Muscle of leg (tissue), 11 donors: ENCODE data around the gene P3H1. TPM values are rescaled to one million over a fixed set of nuclear protein-coding genes. Genes with fewer than 3 reads are reported as not detected.

Experiments
- DNase-seq: peaks from one replicate; pipeline ENCODE4 v3.0.0; 2013
- H3K27ac ChIP-seq: one replicate; pipeline ENCODE4 v1.5.1; 2013; ENCODE audit warnings: mild to moderate bottlenecking, low read length, control low read depth
- H3K27me3 ChIP-seq: one replicate; pipeline ENCODE4 v1.6.1; 2013; ENCODE audit warnings: low read length; ENCODE audit not compliant: control insufficient read depth, insufficient read depth
- H3K36me3 ChIP-seq: one replicate; pipeline ENCODE4 v1.6.1; 2013; ENCODE audit warnings: low read length; ENCODE audit not compliant: control insufficient read depth, insufficient read depth
- H3K4me1 ChIP-seq: one replicate; pipeline ENCODE4 v1.6.1; 2013; ENCODE audit warnings: low read length; ENCODE audit not compliant: control insufficient read depth, insufficient read depth
- H3K4me3 ChIP-seq: one replicate; pipeline ENCODE4 v1.5.1; 2013; ENCODE audit warnings: low read length, control low read depth
- H3K9me3 ChIP-seq: replicated peaks from 2 replicates; pipeline ENCODE4 v1.6.1; 2013; ENCODE audit warnings: low read depth, low read length; ENCODE audit not compliant: control insufficient read depth
- WGBS: methylation state at CpG from one replicate; pipeline ENCODE4 v1.1.5; 2013; ENCODE audit warnings: missing lambda C conversion rate; ENCODE audit not compliant: insufficient coverage; 5-methylcytosine and 5-hydroxymethylcytosine counted together
- polyA plus RNA-seq, 8 donors: library from polyadenylated mRNA; unstranded; fragments of 120-200 nt; gene quantifications; one replicate each; pipeline versions ENCODE4 v1.2.1 to v1.2.3, GENCODE V29; 2013; ENCODE audit warnings: inconsistent platforms in 1 of 8, low replicate concordance in 1 of 8; ENCODE audit not compliant: insufficient read length in 8 of 8, insufficient read depth in 1 of 8
- total RNA-seq: library from RNA; stranded (reverse); fragments of 120-200 nt; gene quantifications from one replicate; pipeline ENCODE4 v1.2.4, GENCODE V29; 2013

The P3H1 gene
- total and polyA plus RNA-seq, 9 donors, result 51.7 to 103 (median 72.3) TPM

- H3K27ac ChIP-seq, result no peak overlapping the region
- no peaks in the 10 kb centered on the region for H3K36me3 ChIP-seq
- WGBS, result no CpG with 5 or more reads among the region's 3 CpGs
- no peaks in the 10 kb centered on the region for H3K4me1 ChIP-seq
- no peaks in the 10 kb centered on the region for H3K27me3 ChIP-seq
- H3K9me3 ChIP-seq, result no peaks in the 10 kb centered on the region
- H3K4me3 ChIP-seq, result no peak overlapping the region
- DNase-seq, result no peak
Measured at GRCh38 chr1:42797414-42797813, 30.6 kb upstream of the P3H1 start.

- DNase-seq, result no peak
- Histone ChIP-seq H3K9me3 (no peaks in the 10 kb centered on the region), H3K27ac (no peak overlapping the region), H3K36me3 (no peaks in the 10 kb centered on the region), H3K4me3 (no peak overlapping the region), H3K4me1 (no peaks in the 10 kb centered on the region), H3K27me3 (no peaks in the 10 kb centered on the region)
- 91% methylated on average over 1 of the region's 2 CpGs for WGBS
Measured at GRCh38 chr1:42793824-42794223, 27.0 kb upstream of the P3H1 start.

- Histone ChIP-seq H3K4me1 (peaks cover 15% of the 10 kb centered on the region), H3K4me3 (no peak overlapping the region), H3K27ac (no peak overlapping the region), H3K9me3 (no peaks in the 10 kb centered on the region), H3K27me3 (no peaks in the 10 kb centered on the region), H3K36me3 (no peaks in the 10 kb centered on the region)
- DNase-seq, result no peak
- WGBS, result no CpG with 5 or more reads among the region's 1 CpG
Measured at GRCh38 chr1:42788021-42788420, 21.2 kb upstream of the P3H1 start.

GRCh38 chr1:42786097-42786496, 19.3 kb upstream of the P3H1 start:
- DNase-seq, result peak; percentile 10
- WGBS, result 80% methylated on average over 1 of the region's 5 CpGs
- Histone ChIP-seq H3K4me1 (peaks cover 15% of the 10 kb centered on the region), H3K27me3 (no peaks in the 10 kb centered on the region), H3K9me3 (no peaks in the 10 kb centered on the region), H3K4me3 (no peak overlapping the region), H3K27ac (no peak overlapping the region), H3K36me3 (peaks cover 6% of the 10 kb centered on the region)

- peaks cover 8% of the 10 kb centered on the region for H3K36me3 ChIP-seq
- peak; percentile 31 for DNase-seq
- 3% methylated on average over 51 of the region's 54 CpGs for WGBS
- H3K27ac ChIP-seq, result no peak within 1 kb of the TSS
- H3K27me3 ChIP-seq, result no peaks in the 10 kb centered on the region
- no peaks in the 10 kb centered on the region for H3K9me3 ChIP-seq
- H3K4me3 ChIP-seq, result peak within 1 kb of the TSS; percentile 47
- peaks cover 15% of the 10 kb centered on the region for H3K4me1 ChIP-seq
Measured at GRCh38 chr1:42784946-42785693, 18.3 kb upstream of the P3H1 start, which contains the start of gene TMEM269. TSS of gene TMEM269 (plus strand) at chr1:42784991. CDS start at chr1:42789894, 4,903 bp downstream.

- Histone ChIP-seq H3K27me3 (no peaks in the 10 kb centered on the region), H3K9me3 (no peaks in the 10 kb centered on the region), H3K27ac (no peak overlapping the region), H3K4me3 (no peak overlapping the region), H3K36me3 (peaks cover 8% of the 10 kb centered on the region), H3K4me1 (peaks cover 15% of the 10 kb centered on the region)
- 64% methylated on average over 5 of the region's 18 CpGs for WGBS
- no peak for DNase-seq
Measured at GRCh38 chr1:42784547-42784945, 17.7 kb upstream of the P3H1 start.

- Histone ChIP-seq H3K4me1 (peaks cover 15% of the 10 kb centered on the region), H3K4me3 (no peak overlapping the region), H3K27me3 (no peaks in the 10 kb centered on the region), H3K27ac (no peak overlapping the region), H3K9me3 (no peaks in the 10 kb centered on the region), H3K36me3 (peaks cover 13% of the 10 kb centered on the region)
- WGBS, result no CpG with 5 or more reads among the region's 2 CpGs
- no peak for DNase-seq
Measured at GRCh38 chr1:42783092-42783491, 16.3 kb upstream of the P3H1 start.

- DNase-seq, result no peak
- Histone ChIP-seq H3K36me3 (peaks cover 39% of the 10 kb centered on the region), H3K27ac (no peak overlapping the region), H3K27me3 (no peaks in the 10 kb centered on the region), H3K4me3 (no peak overlapping the region), H3K9me3 (no peaks in the 10 kb centered on the region), H3K4me1 (peaks cover 6% of the 10 kb centered on the region)
- WGBS, result 100% methylated on average over 1 of the region's 1 CpG
Measured at GRCh38 chr1:42780176-42780575, 13.3 kb upstream of the P3H1 start.

GRCh38 chr1:42779725-42780124, 12.9 kb upstream of the P3H1 start:
- Histone ChIP-seq H3K36me3 (peaks cover 42% of the 10 kb centered on the region), H3K9me3 (no peaks in the 10 kb centered on the region), H3K27ac (no peak overlapping the region), H3K4me1 (peaks cover 1% of the 10 kb centered on the region), H3K4me3 (no peak overlapping the region), H3K27me3 (no peaks in the 10 kb centered on the region)
- WGBS, result 83% methylated on average over 1 of the region's 2 CpGs
- DNase-seq, result no peak

- peak; percentile 21 for DNase-seq
- no peaks in the 10 kb centered on the region for H3K9me3 ChIP-seq
- H3K4me1 ChIP-seq, result no peaks in the 10 kb centered on the region
- no peak overlapping the region for H3K4me3 ChIP-seq
- H3K36me3 ChIP-seq, result peaks cover 52% of the 10 kb centered on the region
- H3K27ac ChIP-seq, result no peak overlapping the region
- H3K27me3 ChIP-seq, result no peaks in the 10 kb centered on the region
Measured at GRCh38 chr1:42777852-42778251, 11.0 kb upstream of the P3H1 start.

GRCh38 chr1:42776502-42776901, 9.7 kb upstream of the P3H1 start:
- peaks cover 51% of the 10 kb centered on the region for H3K36me3 ChIP-seq
- H3K27ac ChIP-seq, result no peak overlapping the region
- DNase-seq, result no peak
- H3K9me3 ChIP-seq, result no peaks in the 10 kb centered on the region
- no peaks in the 10 kb centered on the region for H3K27me3 ChIP-seq
- no peaks in the 10 kb centered on the region for H3K4me1 ChIP-seq
- no peak overlapping the region for H3K4me3 ChIP-seq
- 96% methylated on average over 5 of the region's 6 CpGs for WGBS
